Erythroblast (primary cell): Measurements from ENCODE around the gene STOML1.

Experiments used
- GATA1 ChIP-seq: IDR thresholded peaks from 2 replicates; pipeline ENCODE4 v1.6.1; 2011; ENCODE audit warnings: low read depth, mild to moderate bottlenecking, control low read depth, low read length, moderate library complexity
- POLR2A ChIP-seq: IDR thresholded peaks from 2 replicates; pipeline ENCODE4 v1.6.1; 2011; ENCODE audit warnings: mild to moderate bottlenecking, low read length

- TF ChIP-seq POLR2A (no peak), GATA1 (no peak)
Observed at GRCh38 chr15:73931441-73931840, 60.7 kb downstream of the STOML1 start.
